Stimulated activated effector memory CD8-positive, alpha-beta T cell treated with anti-CD3 and anti-CD28 coated beads, Interleukin-12 subunit alpha, Interleukin-12 subunit beta, amount 100 ng/mL, for 72 hours (primary cell): ENCODE measurements around the gene KCTD15.

Experiments
- ATAC-seq: fragments of 150-1000 bp; cut with Tn5 transposase; 2 replicates; pipeline ENCODE4 v1.10.0; 2021
- DNase-seq, 2 donors: peaks; one replicate each; pipeline ENCODE4 v3.0.0; 2021 to 2022; ENCODE audit warnings: low spot score in 2 of 2
- H3K27ac Mint-ChIP-seq: one replicate; pipeline ENCODE4 v1.8.0; 2022; ENCODE audit warnings: mild to moderate bottlenecking, mixed read lengths
- H3K36me3 Mint-ChIP-seq: one replicate; pipeline ENCODE4 v1.8.0; 2022; ENCODE audit warnings: mild to moderate bottlenecking, mixed read lengths
- H3K4me1 Mint-ChIP-seq: one replicate; pipeline ENCODE4 v1.8.0; 2022; ENCODE audit warnings: mixed read lengths
- H3K4me3 Mint-ChIP-seq: one replicate; pipeline ENCODE4 v1.8.0; 2022; ENCODE audit warnings: mild to moderate bottlenecking, mixed read lengths
- H3K9me3 Mint-ChIP-seq: one replicate; pipeline ENCODE4 v1.8.0; 2022; ENCODE audit warnings: mixed read lengths

The KCTD15 gene

DNA sequence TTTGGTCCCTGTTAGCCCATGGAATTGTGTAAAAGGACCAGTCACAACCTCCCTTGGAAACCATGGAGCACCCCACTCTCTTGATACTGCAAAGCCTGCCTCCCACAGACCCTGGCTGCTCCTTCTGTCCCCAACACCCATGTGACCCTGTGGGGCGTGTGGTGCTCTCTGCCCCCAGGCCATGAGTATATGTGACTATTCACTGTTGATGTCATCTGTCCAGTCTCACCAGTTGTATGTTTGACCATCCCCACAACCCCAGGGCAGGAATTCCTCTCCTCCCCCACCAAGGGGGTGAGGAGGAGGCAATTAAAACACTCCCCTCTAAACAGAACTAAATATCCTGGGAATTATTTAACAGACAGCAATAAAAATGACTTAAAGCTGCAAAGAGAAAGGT is 35.2 kb downstream of the KCTD15 start:
- ATAC-seq (no peak), DNase-seq (no peak)
- H3K4me1 Mint-ChIP-seq = no peaks in the 10 kb centered on the region
- H3K9me3 Mint-ChIP-seq = no peaks in the 10 kb centered on the region
- H3K4me3 Mint-ChIP-seq = no peak overlapping the region
- H3K36me3 Mint-ChIP-seq = no peaks in the 10 kb centered on the region
- no peak overlapping the region for H3K27ac Mint-ChIP-seq

DNA sequence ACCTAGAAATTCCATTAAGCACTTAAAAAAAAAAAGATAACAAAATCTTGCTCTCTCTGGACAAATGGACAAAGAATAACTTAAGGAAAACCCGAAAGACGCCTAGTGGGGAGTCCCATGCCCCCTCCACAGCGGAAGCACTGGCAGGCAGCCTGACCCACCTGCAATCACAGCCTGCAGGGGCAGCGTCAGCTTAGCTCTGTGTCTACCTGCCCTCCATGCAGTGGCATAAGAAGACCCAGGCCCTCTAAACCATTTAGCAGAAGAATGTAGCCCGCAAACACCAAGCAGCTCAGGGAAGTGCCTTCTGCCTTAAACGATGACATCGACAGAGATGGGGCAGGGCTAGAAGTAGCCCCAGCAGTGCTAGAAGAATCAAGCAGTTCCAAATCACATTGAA is 36.0 kb downstream of the KCTD15 start:
- no peak overlapping the region for H3K27ac Mint-ChIP-seq
- H3K4me3 Mint-ChIP-seq = no peak overlapping the region
- no peaks in the 10 kb centered on the region for H3K4me1 Mint-ChIP-seq
- no peaks in the 10 kb centered on the region for H3K9me3 Mint-ChIP-seq
- ATAC-seq (no peak), DNase-seq (no peak)
- no peaks in the 10 kb centered on the region for H3K36me3 Mint-ChIP-seq

- peak; percentile 36 for ATAC-seq
- Mint-ChIP-seq H3K4me3 (no peak overlapping the region), H3K4me1 (peaks cover 5% of the 10 kb centered on the region), H3K9me3 (no peaks in the 10 kb centered on the region), H3K27ac (no peak overlapping the region), H3K36me3 (no peaks in the 10 kb centered on the region)
- DNase-seq = no peak
Observed at GRCh38 chr19:33840382-33840781, 43.7 kb downstream of the KCTD15 start.

GRCh38 chr19:33840783-33841182 is 44.1 kb downstream of the KCTD15 start:
- no peak overlapping the region for H3K4me3 Mint-ChIP-seq
- H3K4me1 Mint-ChIP-seq = peaks cover 5% of the 10 kb centered on the region
- no peak overlapping the region for H3K27ac Mint-ChIP-seq
- H3K9me3 Mint-ChIP-seq = no peaks in the 10 kb centered on the region
- DNase-seq = no peak
- no peak for ATAC-seq
- no peaks in the 10 kb centered on the region for H3K36me3 Mint-ChIP-seq

- ATAC-seq (no peak), DNase-seq (no peak)
- H3K27ac Mint-ChIP-seq = no peak overlapping the region
- peaks cover 5% of the 10 kb centered on the region for H3K4me1 Mint-ChIP-seq
- no peak overlapping the region for H3K4me3 Mint-ChIP-seq
- H3K36me3 Mint-ChIP-seq = no peaks in the 10 kb centered on the region
- H3K9me3 Mint-ChIP-seq = no peaks in the 10 kb centered on the region
Observed at GRCh38 chr19:33841685-33842084, 45.0 kb downstream of the KCTD15 start.

DNA sequence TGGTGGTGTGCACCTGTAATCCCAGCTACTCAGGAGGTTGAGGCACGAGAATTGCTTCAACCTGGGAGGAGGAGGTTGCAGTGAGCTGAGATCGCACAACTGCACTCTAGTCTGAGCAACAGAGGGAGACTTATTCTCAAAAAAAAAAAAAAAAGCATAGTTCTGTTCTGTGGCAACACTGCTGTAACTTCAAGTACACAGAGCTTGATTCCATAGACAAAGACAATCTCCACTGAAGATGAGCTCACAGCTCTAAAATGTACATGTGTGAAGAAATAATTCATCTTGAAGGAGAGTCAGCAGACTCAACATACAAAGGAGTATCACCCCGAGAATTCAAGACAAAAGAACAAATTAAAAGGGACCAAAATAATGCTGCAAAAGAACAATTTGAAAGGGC is 47.8 kb downstream of the KCTD15 start:
- Mint-ChIP-seq H3K4me3 (no peak overlapping the region), H3K9me3 (no peaks in the 10 kb centered on the region), H3K36me3 (no peaks in the 10 kb centered on the region), H3K27ac (no peak overlapping the region), H3K4me1 (peaks cover 5% of the 10 kb centered on the region)
- no peak for DNase-seq
- ATAC-seq = no peak

DNA sequence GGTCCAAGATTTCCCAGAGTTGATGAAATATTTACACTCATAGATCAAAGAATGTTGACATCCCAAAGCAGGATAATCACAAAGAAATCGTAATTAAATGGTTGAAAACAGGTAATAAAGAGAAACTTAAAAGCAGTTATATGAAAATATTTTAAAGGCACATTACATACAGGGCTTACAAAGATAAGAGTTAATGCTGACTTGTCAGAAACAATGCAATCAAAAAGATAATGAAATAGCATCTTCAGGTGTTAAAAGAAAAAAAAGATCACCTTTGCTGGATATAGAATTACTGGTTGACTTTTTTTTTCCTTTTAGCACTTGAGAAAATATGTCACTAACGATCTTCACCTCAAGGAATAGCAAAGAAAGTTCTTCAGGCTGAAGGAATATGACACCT is 48.8 kb downstream of the KCTD15 start:
- no peaks in the 10 kb centered on the region for H3K9me3 Mint-ChIP-seq
- no peaks in the 10 kb centered on the region for H3K36me3 Mint-ChIP-seq
- H3K4me1 Mint-ChIP-seq = no peaks in the 10 kb centered on the region
- DNase-seq = no peak
- no peak overlapping the region for H3K27ac Mint-ChIP-seq
- ATAC-seq = no peak
- no peak overlapping the region for H3K4me3 Mint-ChIP-seq

- DNase-seq (no peak), ATAC-seq (no peak)
- peaks cover 7% of the 10 kb centered on the region for H3K9me3 Mint-ChIP-seq
- H3K36me3 Mint-ChIP-seq = no peaks in the 10 kb centered on the region
- no peak overlapping the region for H3K4me3 Mint-ChIP-seq
- no peak overlapping the region for H3K27ac Mint-ChIP-seq
- H3K4me1 Mint-ChIP-seq = no peaks in the 10 kb centered on the region
Observed at GRCh38 chr19:33849551-33850147, 53.0 kb downstream of the KCTD15 start.

- no peak overlapping the region for H3K27ac Mint-ChIP-seq
- H3K4me1 Mint-ChIP-seq = no peaks in the 10 kb centered on the region
- H3K36me3 Mint-ChIP-seq = no peaks in the 10 kb centered on the region
- no peaks in the 10 kb centered on the region for H3K9me3 Mint-ChIP-seq
- H3K4me3 Mint-ChIP-seq = no peak overlapping the region
- no peak for DNase-seq
- ATAC-seq = no peak
Observed at GRCh38 chr19:33859016-33859415, 62.3 kb downstream of the KCTD15 start.

DNA sequence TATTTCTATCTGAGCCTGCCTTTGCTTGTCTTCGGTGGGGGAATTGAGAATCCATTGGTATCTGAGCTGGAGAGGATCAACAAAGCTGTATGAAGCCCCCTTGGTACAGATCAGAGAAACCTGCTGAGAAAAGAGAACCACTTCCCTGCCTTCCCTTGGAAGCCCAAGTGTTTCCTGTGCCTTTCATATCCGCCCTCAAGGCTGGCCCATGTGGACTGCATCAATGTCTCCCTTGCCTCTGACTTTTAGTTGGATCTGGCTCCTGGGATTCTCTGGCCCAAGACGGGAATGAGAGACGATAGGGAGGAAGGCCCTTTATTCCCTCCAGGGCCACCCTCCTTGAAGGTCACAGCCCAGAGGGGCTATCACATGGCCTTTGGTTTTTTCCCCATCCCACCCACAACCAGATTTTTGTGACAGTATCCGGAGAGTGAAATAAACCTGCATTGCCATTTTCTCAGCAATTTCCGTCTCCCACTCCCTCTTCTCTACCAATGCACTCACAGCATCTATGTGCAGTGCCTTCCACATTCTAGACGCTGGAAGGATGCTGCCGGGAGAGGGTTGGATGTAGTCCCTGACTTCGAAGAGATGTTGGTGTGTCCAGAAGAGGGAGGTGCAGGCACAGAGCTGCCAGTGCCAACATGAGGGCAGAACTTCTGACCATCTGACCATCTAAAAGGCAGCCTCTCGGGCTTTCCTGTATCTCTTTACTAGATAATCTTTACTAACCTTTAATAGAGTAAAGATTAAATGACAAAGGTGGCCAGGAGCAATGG is 63.8 kb downstream of the KCTD15 start:
- Mint-ChIP-seq H3K36me3 (no peaks in the 10 kb centered on the region), H3K27ac (no peak overlapping the region), H3K4me3 (no peak overlapping the region), H3K4me1 (no peaks in the 10 kb centered on the region), H3K9me3 (no peaks in the 10 kb centered on the region)
- no peak for ATAC-seq
- DNase-seq = no peak

- ATAC-seq (no peak), DNase-seq (no peak)
- H3K4me1 Mint-ChIP-seq = no peaks in the 10 kb centered on the region
- no peak overlapping the region for H3K4me3 Mint-ChIP-seq
- no peaks in the 10 kb centered on the region for H3K9me3 Mint-ChIP-seq
- H3K36me3 Mint-ChIP-seq = no peaks in the 10 kb centered on the region
- no peak overlapping the region for H3K27ac Mint-ChIP-seq
Observed at GRCh38 chr19:33861950-33862349, 65.3 kb downstream of the KCTD15 start.

- H3K36me3 Mint-ChIP-seq = no peaks in the 10 kb centered on the region
- DNase-seq = no peak
- no peak overlapping the region for H3K4me3 Mint-ChIP-seq
- H3K4me1 Mint-ChIP-seq = no peaks in the 10 kb centered on the region
- H3K9me3 Mint-ChIP-seq = no peaks in the 10 kb centered on the region
- H3K27ac Mint-ChIP-seq = no peak overlapping the region
- ATAC-seq = no peak
Observed at GRCh38 chr19:33862981-33863380, 66.3 kb downstream of the KCTD15 start.

DNA sequence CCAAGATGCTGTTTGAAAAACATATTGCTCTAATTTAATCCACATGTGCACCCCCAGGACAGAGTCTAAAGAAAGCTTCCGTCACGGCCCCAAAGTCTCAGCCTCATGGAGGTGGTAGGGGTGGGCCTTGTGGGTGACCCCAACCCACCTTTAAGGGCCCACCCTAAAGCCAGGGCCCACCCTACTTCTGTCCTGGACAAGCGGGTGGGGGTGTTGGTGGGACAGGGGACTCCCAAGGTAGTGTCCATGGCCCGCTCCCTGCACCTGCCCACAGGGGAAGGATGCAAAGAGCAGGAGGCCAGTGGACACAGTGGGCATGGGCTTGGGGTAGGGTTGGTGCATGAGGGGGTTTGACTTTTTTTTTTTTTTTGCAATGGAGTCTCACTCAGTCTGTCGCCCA is 66.8 kb downstream of the KCTD15 start:
- Mint-ChIP-seq H3K9me3 (no peaks in the 10 kb centered on the region), H3K4me1 (no peaks in the 10 kb centered on the region), H3K36me3 (no peaks in the 10 kb centered on the region), H3K4me3 (no peak overlapping the region), H3K27ac (no peak overlapping the region)
- ATAC-seq (no peak), DNase-seq (no peak)

DNA sequence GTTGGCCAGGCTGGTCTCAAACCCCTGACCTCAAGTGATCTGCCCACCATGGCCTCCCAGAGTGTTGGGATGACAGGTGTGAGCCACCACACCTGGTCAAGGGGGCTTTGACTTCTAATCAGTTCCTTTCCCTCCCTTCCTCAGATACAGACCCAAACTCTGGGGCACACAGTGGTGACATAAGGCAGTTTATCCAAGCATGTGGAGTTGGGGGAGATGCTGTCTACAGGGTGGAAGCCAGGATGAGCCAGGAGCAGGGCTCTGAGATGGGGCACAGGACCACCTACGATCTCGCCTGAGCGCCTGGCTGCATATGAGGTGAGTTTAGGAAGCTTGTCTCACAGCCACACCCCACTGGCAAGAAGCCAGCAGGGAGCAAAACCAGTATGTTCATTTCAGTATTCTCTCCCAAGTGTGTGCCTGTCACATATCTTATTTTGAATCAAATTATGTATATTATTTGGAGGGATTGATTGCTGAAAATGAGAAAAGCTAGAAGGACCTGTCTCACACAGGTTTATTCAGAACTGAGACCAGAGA is 67.7 kb downstream of the KCTD15 start:
- Mint-ChIP-seq H3K4me1 (no peaks in the 10 kb centered on the region), H3K36me3 (no peaks in the 10 kb centered on the region), H3K9me3 (no peaks in the 10 kb centered on the region), H3K4me3 (no peak overlapping the region), H3K27ac (no peak overlapping the region)
- ATAC-seq (no peak), DNase-seq (no peak)

GRCh38 chr19:33865306-33865705 is 68.6 kb downstream of the KCTD15 start:
- Mint-ChIP-seq H3K27ac (no peak overlapping the region), H3K4me1 (no peaks in the 10 kb centered on the region), H3K4me3 (no peak overlapping the region), H3K36me3 (no peaks in the 10 kb centered on the region), H3K9me3 (no peaks in the 10 kb centered on the region)
- ATAC-seq (no peak), DNase-seq (no peak)
